GM10266 (cell line): ENCODE results near the gene GCN1.

ENCODE experiments used
- DNase-seq: peaks from one replicate; pipeline ENCODE4 v3.0.0; 2012; ENCODE audit errors: extremely low spot score
- TF ChIP-seq, protein P1 (sequence below): IDR thresholded peaks from 2 replicates; pipeline ENCODE4 v1.5.1; 2012; ENCODE audit warnings: mild to moderate bottlenecking, low read depth; ENCODE audit not compliant: control insufficient read depth, insufficient read depth; ENCODE audit errors: missing control alignments

GCN1 gene

DNA sequence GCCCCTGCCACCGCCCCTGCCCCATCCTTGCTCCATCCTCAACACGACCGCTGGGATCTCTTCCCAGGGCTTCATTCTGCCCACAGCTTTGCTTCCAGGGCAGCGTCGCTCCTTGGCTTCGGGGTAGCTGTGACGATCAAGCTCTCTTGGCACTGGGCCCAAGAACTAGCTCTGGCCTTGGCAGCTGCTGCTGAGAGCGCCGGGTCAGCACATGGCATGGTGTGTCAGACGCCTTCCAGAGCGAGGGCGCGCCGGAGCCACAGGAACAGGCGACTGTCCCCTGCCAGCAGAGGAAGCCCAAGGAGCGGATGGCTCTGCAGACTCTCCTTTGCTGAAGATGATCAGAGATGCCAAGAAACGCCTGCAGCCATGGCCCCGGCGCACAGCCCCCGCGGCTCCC, 93.9 kb downstream of the GCN1 start:
- TF ChIP-seq, protein P1, sequence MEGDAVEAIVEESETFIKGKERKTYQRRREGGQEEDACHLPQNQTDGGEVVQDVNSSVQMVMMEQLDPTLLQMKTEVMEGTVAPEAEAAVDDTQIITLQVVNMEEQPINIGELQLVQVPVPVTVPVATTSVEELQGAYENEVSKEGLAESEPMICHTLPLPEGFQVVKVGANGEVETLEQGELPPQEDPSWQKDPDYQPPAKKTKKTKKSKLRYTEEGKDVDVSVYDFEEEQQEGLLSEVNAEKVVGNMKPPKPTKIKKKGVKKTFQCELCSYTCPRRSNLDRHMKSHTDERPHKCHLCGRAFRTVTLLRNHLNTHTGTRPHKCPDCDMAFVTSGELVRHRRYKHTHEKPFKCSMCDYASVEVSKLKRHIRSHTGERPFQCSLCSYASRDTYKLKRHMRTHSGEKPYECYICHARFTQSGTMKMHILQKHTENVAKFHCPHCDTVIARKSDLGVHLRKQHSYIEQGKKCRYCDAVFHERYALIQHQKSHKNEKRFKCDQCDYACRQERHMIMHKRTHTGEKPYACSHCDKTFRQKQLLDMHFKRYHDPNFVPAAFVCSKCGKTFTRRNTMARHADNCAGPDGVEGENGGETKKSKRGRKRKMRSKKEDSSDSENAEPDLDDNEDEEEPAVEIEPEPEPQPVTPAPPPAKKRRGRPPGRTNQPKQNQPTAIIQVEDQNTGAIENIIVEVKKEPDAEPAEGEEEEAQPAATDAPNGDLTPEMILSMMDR = no peak
- no peak for DNase-seq

DNA sequence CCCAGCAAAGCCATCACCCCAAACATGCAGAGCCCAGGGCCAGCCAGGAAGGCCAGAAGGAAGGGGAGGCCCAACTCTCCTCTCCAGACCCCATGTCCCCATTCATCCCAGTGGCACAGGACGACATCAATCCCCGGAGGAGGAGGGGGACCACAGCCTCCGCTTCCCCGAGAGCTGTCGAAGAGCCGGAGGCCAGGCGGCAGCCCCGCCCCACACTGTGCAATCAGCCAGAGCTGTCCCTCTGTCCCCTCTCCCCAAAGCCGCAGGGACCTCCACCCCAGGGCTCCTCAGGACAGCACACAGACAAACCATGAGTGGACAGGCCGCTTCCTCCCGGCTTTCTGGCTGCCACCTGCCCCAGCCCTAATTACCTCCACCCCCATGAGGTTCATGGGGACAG, 94.8 kb downstream of the GCN1 start:
- TF ChIP-seq, protein P1 = no peak
- DNase-seq = no peak

DNA sequence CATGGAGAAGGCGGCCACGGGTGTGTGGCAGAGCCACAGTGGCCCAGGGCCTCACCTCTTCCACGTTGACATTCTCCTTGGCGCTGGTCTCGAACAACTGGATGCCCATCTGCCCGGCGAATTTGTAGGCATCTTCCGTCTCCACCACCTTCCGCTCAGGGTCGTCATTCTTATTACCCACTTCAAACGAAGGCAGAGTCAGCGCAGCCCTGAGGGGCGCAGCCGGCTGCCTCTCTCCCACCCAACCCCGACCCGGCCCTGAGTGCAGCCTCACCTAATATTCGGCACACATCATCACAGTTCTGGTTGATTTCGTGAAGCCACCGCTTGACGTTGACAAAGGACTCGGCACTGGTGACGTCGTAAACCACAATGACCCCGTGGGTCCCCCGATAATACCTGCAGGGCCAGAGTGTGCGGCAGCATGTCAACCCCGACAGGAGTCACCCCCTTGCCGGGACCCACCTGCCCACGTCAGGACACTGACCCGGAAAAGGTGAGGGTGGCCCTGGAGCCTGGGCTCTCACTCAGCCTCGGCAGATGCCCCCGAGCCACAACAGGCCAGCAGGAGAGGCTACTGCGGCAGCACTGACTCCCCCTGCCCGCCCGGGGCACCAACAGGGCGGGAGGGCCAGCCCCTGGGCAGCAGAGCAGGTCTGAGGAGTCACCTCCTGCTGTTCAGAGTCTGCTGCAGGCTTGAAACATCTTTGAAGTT, 95.6 kb downstream of the GCN1 start:
- no peak for DNase-seq
- TF ChIP-seq, protein P1 = no peak

DNA sequence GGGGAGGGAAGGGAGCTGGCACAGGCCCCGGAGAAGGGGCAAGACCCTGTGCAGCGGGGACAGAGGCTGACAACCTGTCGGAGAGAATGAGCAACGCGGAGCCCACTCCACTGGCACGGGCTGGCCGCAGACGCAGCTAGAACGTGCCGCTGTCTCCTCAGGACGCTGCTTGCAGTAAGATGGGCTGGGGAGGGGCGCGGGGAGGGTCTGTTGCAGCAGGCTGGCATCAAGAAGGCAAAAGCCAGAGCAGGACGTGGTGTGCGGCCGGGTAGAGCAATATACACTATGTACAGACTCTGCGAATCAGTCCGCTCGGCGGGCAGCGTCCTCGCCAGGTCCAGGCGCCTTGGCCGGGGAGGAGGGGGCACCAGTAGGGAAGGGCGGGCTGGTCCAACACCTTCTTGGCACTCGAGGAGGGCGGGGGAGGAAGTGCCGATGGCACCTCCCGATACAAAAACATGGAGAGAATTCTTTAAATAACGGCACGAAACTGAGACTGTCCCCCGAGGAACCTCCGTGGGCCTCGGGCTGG, 97.8 kb downstream of the GCN1 start:
- DNase-seq = no peak
- TF ChIP-seq, protein P1 = no peak

DNA sequence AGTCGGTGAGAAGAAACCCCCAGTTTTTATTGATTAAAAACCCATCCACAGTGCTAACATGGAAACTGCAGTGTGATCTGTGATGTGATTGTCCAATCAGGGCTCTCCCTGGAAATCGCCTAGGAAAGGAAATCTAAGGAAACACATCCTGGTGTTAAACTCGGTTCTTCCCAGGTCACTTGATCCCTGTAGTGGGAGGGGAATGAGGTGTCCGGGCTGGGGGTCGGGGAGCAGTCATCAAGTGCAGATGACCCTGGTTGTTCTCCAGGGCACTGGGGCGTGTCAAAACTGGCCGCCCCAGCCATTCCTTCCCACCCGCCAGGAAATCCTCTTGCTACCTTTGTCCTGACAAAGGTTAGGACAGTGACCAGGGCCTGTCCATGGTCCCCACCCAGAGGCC, 98.8 kb downstream of the GCN1 start:
- no peak for DNase-seq
- TF ChIP-seq, protein P1 = no peak

DNA sequence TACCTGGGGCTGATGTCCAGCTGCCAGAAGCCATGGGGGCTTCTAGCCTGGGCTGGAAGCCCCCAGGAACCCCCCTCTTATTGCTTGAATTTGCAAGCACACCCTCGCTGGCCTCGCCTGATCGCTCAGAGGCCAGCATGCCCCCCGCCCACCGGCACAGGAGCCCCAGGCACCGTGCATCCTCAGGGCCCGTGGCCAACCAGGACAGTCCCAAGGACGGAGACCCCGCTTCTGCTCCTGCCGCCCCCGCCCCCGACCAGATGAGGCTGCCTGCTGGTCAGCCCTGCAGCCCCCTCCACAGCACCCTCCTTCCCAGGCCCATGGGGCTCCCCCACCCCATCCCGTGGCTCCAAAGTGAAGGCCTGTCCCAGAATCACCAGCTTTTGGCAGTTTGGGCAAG, 99.2 kb downstream of the GCN1 start:
- TF ChIP-seq, protein P1 = no peak
- DNase-seq = no peak

DNA sequence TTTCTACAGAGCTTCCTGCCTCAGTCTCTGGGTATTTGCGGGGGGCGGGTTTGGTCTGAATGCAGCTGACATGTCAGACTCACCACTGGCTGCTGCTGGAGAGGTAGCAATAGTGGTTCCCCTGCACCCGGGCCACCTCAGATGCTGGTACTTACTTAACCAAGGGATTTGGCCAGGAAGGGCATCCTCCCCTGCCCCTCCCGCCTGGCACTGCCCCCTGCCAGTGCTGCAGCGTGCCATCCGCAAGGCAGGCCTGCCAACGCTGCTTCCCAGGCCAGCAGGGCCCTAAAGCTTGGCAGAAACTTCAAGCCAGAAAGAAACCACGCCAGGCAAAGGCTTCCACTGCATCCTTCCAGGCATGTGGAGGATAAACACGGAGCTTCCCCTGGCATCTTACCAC, 100.0 kb downstream of the GCN1 start:
- TF ChIP-seq, protein P1 = no peak
- DNase-seq = no peak
